Panc1 (cell line): Measurements from ENCODE around the gene CANT1. TPM values are rescaled to one million over a fixed set of nuclear protein-coding genes. Genes with fewer than 3 reads are reported as not detected.

ENCODE experiments used
- ATAC-seq: fragments of 200-7000 bp; cut with Tn5 transposase; 2 replicates; pipeline ENCODE4 v1.9.1; 2020; ENCODE audit warnings: mild to moderate bottlenecking, moderate library complexity
- BruUV-seq: library from RNA; stranded (reverse); fragments of 400-500 nt; replicated peaks from 2 replicates; lab custom pipeline; 2021; lab: Mats Ljungman, UMichigan
- CTCF ChIA-PET: fragments of 300-600 bp; sonication (Branson Sonifier 250); formaldehyde crosslinking; loops from one replicate; lab custom pipeline; 2022; ENCODE audit warnings: antibody characterized with exemption; lab: Charles Lee
- POLR2A ChIA-PET: fragments of 300-600 bp; sonication (Branson Sonifier 250); formaldehyde crosslinking; loops from one replicate; lab custom pipeline; 2022; ENCODE audit warnings: antibody characterized with exemption; lab: Charles Lee
- DNase-seq: peaks from one replicate; pipeline ENCODE4 v3.0.0-alpha.2; 2010; ENCODE audit warnings: low read depth, low spot score
- H3K27ac ChIP-seq: 2 replicates; pipeline ENCODE4 v1.5.1; 2011; ENCODE audit warnings: mild to moderate bottlenecking, low read length, inconsistent platforms
- H3K27me3 ChIP-seq: fragments of 200-500 bp; sonication (Bioruptor generic); 2 replicates; pipeline ENCODE4 v1.6.0; 2014; ENCODE audit warnings: low read length, inconsistent platforms; ENCODE audit not compliant: control insufficient read depth, insufficient read depth
- H3K36me3 ChIP-seq: fragments of 200-500 bp; sonication (Bioruptor generic); 2 replicates; pipeline ENCODE4 v1.5.1; 2014; ENCODE audit warnings: inconsistent platforms, mild to moderate bottlenecking, low read length, moderate library complexity; ENCODE audit not compliant: control insufficient read depth, insufficient read depth
- H3K4me1 ChIP-seq: 2 replicates; pipeline ENCODE4 v1.5.1; 2011; ENCODE audit warnings: inconsistent platforms, mild to moderate bottlenecking, low read length, moderate library complexity; ENCODE audit not compliant: control insufficient read depth, insufficient read depth
- H3K4me3 ChIP-seq, 2 experiments: 2 replicates each; pipeline ENCODE4 v1.5.1; 2011 to 2012; ENCODE audit warnings: low read depth in 2 of 2, low read length in 2 of 2, mild to moderate bottlenecking in 2 of 2, inconsistent platforms in 1 of 2, moderate library complexity in 1 of 2
- H3K9me3 ChIP-seq: fragments of 200-500 bp; sonication (Bioruptor generic); 2 replicates; pipeline ENCODE4 v1.5.1; 2014; ENCODE audit warnings: low read depth, mild to moderate bottlenecking, inconsistent platforms, low read length, moderate library complexity; ENCODE audit not compliant: control insufficient read depth, insufficient read depth
- POLR2AphosphoS5 ChIP-seq: IDR thresholded peaks from 2 replicates; pipeline ENCODE4 v1.6.1; 2012; ENCODE audit warnings: mild to moderate bottlenecking, low read depth, low read length, moderate library complexity
- TCF7L2 ChIP-seq: IDR thresholded peaks from 2 replicates; pipeline ENCODE4 v1.6.1; 2011; ENCODE audit warnings: mild to moderate bottlenecking, low read depth, low read length, inconsistent platforms
- in situ Hi-C: cut with HindIII; loops from 2 replicates; pipeline ENCODE4 v1.10.0; 2016; ENCODE audit warnings: low sequenced_read_pairs, low pct_unique_long_range_greater_than_20kb
- intact Hi-C: fragments of 100-400 bp; cut with micrococcal nuclease; formaldehyde crosslinking; loops from one replicate; pipeline ENCODE4 v1.10.0; 2022; ENCODE audit not compliant: unreplicated experiment
- total RNA-seq: library from RNA; stranded (reverse); gene quantifications from one replicate; pipeline ENCODE4 v1.2.1, GENCODE V29; 2021; ENCODE audit not compliant: unreplicated experiment
- TF ChIP-seq, protein P1 (sequence below), 2 experiments: IDR thresholded peaks; 2 replicates each; pipeline ENCODE4 v1.6.1; 2011 to 2012; ENCODE audit warnings: low read depth in 2 of 2, control low read depth in 1 of 2, low read length in 1 of 2, mild to moderate bottlenecking in 1 of 2, moderate library complexity in 1 of 2; ENCODE audit not compliant: insufficient read depth in 1 of 2
- TF ChIP-seq, protein P2 (sequence below): fragments of 450-650 bp; IDR thresholded peaks from 2 replicates; pipeline ENCODE4 v1.5.1; 2017; ENCODE audit warnings: mild to moderate bottlenecking

CANT1 gene
- total RNA-seq, 1 experiment from 2014 or later = 160 TPM

- H3K4me1 ChIP-seq = peaks cover 24% of the 10 kb centered on the region
- H3K27me3 ChIP-seq = no peaks in the 10 kb centered on the region
- CTCF ChIA-PET = interaction anchor here (0.5 kb wide), 1 partner anchor 134 kb away, joined by 3 read pairs; no protein-coding TSS in a partner anchor
- no peak for TF ChIP-seq POLR2AphosphoS5
- no peak for TF ChIP-seq TCF7L2
- TF ChIP-seq, protein P1, sequence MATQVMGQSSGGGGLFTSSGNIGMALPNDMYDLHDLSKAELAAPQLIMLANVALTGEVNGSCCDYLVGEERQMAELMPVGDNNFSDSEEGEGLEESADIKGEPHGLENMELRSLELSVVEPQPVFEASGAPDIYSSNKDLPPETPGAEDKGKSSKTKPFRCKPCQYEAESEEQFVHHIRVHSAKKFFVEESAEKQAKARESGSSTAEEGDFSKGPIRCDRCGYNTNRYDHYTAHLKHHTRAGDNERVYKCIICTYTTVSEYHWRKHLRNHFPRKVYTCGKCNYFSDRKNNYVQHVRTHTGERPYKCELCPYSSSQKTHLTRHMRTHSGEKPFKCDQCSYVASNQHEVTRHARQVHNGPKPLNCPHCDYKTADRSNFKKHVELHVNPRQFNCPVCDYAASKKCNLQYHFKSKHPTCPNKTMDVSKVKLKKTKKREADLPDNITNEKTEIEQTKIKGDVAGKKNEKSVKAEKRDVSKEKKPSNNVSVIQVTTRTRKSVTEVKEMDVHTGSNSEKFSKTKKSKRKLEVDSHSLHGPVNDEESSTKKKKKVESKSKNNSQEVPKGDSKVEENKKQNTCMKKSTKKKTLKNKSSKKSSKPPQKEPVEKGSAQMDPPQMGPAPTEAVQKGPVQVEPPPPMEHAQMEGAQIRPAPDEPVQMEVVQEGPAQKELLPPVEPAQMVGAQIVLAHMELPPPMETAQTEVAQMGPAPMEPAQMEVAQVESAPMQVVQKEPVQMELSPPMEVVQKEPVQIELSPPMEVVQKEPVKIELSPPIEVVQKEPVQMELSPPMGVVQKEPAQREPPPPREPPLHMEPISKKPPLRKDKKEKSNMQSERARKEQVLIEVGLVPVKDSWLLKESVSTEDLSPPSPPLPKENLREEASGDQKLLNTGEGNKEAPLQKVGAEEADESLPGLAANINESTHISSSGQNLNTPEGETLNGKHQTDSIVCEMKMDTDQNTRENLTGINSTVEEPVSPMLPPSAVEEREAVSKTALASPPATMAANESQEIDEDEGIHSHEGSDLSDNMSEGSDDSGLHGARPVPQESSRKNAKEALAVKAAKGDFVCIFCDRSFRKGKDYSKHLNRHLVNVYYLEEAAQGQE (IDR thresholded peaks at IDR 0.05; ENCODE audit: insufficient read depth in 1 of 2, low read depth in 2 of 2, low read length in 1 of 2) = no peak
- no TSS peak for BruUV-seq
- H3K4me3 ChIP-seq = no peak overlapping the region
- intact Hi-C loops = no loop called here
- POLR2A ChIA-PET = no interaction called here
- ATAC-seq (no peak), DNase-seq (no peak)
- in situ Hi-C loops = no loop called here
- H3K36me3 ChIP-seq = no peaks in the 10 kb centered on the region; the same call in 1 of the 2 replicates
- no peaks in the 10 kb centered on the region for H3K9me3 ChIP-seq
- no peak overlapping the region for H3K27ac ChIP-seq
These were observed 32.5 kb downstream of the CANT1 start for GRCh38 chr17:78976907-78977680.

DNA sequence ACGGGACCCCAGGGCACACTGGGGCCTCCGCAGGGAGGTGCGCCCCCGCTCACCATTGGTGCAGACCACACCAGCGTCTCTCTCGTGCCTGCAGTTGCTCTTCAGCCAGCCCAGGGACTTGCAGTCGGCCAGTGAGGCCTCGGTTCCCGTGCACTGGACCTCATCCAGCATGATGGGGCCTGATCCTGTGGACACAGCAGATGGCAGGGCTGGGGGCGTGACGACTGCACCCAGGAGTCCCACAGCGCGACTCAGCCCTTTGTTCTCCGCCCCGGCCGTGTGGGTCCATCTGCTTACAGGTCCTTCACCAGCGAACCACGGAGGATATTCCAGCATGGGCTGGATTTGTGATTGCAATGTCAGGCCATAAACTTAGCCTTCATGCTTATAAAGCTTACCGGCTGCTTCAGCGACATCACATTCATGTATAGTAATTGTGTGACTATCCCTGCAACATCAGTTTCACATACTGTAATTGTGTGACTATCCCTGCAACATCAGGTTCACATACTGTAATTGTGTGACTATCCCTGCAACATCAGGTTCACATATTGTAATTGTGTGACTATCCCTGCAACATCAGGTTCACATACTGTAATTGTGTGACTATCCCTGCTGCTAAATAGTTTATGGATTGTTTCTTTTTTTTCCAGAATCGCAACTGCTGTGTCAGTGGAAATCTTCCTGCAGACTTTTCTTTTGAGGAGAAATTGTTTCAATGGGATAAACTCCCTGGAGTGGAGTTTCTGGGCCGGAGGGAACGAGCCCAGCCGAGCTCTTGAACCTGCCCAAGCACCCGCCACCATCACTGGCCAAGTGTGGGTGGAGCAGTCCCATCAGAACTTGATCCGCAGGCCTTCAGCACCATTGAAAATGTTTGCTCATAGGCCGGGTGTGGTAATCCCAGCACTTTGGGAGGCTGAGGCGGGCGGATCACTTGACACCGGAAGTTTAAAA, 34.7 kb downstream of the CANT1 start:
- H3K4me3 ChIP-seq = no peak overlapping the region
- TF ChIP-seq, protein P2, sequence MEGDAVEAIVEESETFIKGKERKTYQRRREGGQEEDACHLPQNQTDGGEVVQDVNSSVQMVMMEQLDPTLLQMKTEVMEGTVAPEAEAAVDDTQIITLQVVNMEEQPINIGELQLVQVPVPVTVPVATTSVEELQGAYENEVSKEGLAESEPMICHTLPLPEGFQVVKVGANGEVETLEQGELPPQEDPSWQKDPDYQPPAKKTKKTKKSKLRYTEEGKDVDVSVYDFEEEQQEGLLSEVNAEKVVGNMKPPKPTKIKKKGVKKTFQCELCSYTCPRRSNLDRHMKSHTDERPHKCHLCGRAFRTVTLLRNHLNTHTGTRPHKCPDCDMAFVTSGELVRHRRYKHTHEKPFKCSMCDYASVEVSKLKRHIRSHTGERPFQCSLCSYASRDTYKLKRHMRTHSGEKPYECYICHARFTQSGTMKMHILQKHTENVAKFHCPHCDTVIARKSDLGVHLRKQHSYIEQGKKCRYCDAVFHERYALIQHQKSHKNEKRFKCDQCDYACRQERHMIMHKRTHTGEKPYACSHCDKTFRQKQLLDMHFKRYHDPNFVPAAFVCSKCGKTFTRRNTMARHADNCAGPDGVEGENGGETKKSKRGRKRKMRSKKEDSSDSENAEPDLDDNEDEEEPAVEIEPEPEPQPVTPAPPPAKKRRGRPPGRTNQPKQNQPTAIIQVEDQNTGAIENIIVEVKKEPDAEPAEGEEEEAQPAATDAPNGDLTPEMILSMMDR = no peak
- intact Hi-C loops = no loop called here
- no peaks in the 10 kb centered on the region for H3K9me3 ChIP-seq
- H3K36me3 ChIP-seq = no peaks in the 10 kb centered on the region; the same call in 1 of the 2 replicates
- H3K27me3 ChIP-seq = no peaks in the 10 kb centered on the region
- ChIA-PET POLR2A (no interaction called here), CTCF (interaction anchor here (0.6 kb wide), 1 partner anchor 171 kb away, joined by 8 read pairs; no protein-coding TSS in a partner anchor)
- ATAC-seq = no peak
- BruUV-seq = no TSS peak
- H3K27ac ChIP-seq = no peak overlapping the region
- H3K4me1 ChIP-seq = peaks cover 20% of the 10 kb centered on the region
- in situ Hi-C loops = no loop called here
- peak; percentile 36 for DNase-seq
